GM12891 (cell line): Measurements from ENCODE around the gene AANAT.

Experiments
- POLR2A ChIP-seq: IDR thresholded peaks from 2 replicates; pipeline ENCODE4 v1.6.1; 2011; ENCODE audit warnings: low read depth, low read length, control low read depth
- POLR2AphosphoS5 ChIP-seq: IDR thresholded peaks from 2 replicates; pipeline ENCODE4 v1.6.1; 2011; ENCODE audit warnings: low read depth, low read length, control low read depth
- SPI1 ChIP-seq: IDR thresholded peaks from 2 replicates; pipeline ENCODE4 v1.6.1; 2011; ENCODE audit warnings: low read depth, low read length, control low read depth
- TAF1 ChIP-seq: IDR thresholded peaks from 2 replicates; pipeline ENCODE4 v1.6.1; 2011; ENCODE audit warnings: low read depth, low read length, control low read depth

- TF ChIP-seq POLR2A (no peak), POLR2AphosphoS5 (no peak), TAF1 (no peak), SPI1 (no peak)
These were observed 33.3 kb downstream of the AANAT start for GRCh38 chr17:76500747-76501017.
